ENCODE results near the gene CFAP73. TPM values are rescaled to one million over a fixed set of nuclear protein-coding genes. Genes with fewer than 3 reads are reported as not detected.
"Not testable (repeated sequence)": the region's sequence is repeated elsewhere in the genome, so short reads cannot be mapped to it uniquely, and the experiment has no call there.

The CFAP73 gene
- total RNA-seq, 6 experiments from 2014 or later = 0.15 TPM; not detected in 5

DNA sequence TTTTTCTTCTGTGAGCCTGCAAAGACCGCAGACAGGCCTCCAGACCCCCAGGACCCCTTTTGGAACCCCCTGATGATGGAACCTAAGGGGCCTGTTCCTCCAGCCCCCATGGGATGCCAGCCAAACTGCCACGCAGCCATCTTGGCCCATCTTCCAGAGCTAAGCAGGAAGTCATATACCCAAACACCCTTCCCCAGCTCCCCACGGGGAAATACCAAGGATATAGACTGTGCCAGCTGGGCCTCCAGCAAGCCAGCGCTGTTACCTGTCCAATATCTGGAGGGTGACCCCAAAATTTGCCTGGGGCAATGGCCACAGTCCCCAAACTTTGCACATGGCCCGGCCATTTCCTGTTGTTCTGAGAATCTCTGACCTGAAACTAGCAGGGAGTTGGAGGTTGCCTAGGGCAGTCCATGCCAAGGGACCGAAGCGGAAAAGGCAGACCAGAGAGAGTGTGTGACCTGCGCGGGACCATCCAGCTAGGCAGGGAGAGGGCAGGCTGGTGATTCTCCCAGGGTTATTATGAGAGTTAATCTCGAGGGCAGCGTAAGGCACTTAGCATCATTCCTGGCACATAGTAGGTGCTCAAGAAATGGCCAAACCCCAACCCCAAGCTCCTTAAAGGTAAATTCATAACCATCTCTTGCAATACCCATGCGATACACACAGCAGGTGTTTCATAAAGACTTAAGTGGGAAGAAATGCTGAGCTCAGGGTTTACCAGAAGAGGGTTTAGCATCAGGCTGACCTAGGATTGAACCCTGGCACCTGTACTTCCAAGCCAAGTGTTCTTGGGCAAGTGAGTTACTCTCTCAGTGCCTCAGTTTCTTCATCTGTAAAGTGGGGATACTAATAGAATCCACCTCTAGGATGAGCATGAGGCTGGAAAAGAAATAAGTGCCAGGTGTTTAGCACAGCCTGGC is 11.4 kb upstream of the CFAP73 start:
- DNase-seq = peak in 1 of 3 donors; percentile 31

DNA sequence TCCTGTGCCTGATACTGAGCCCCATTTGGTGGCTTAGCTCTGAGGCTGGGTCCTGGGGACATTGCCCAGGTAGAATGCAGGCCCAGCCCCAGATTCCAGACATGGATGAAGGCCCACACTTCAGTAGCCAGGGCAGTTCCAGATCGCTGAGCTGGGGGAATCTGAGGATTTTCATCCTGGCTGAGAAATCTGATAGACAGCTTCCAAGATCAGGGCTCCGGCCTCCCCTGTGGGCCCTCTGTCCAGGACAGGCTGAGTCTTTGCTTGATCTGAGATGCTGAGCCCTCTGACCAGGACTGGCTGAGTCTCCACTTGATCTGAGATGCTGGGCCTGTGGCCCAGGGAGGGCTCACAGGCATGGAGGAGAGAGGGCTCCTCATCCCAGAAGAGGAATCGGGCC is 10.7 kb upstream of the CFAP73 start:
- no peak for TF ChIP-seq POLR2A (IDR thresholded peaks at IDR 0.05)
- TF ChIP-seq, protein P1, sequence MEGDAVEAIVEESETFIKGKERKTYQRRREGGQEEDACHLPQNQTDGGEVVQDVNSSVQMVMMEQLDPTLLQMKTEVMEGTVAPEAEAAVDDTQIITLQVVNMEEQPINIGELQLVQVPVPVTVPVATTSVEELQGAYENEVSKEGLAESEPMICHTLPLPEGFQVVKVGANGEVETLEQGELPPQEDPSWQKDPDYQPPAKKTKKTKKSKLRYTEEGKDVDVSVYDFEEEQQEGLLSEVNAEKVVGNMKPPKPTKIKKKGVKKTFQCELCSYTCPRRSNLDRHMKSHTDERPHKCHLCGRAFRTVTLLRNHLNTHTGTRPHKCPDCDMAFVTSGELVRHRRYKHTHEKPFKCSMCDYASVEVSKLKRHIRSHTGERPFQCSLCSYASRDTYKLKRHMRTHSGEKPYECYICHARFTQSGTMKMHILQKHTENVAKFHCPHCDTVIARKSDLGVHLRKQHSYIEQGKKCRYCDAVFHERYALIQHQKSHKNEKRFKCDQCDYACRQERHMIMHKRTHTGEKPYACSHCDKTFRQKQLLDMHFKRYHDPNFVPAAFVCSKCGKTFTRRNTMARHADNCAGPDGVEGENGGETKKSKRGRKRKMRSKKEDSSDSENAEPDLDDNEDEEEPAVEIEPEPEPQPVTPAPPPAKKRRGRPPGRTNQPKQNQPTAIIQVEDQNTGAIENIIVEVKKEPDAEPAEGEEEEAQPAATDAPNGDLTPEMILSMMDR (IDR thresholded peaks at IDR 0.05) = no peak
- H3K27me3 ChIP-seq = no peaks in the 10 kb centered on the region
- DNase-seq = no peak
- WGBS (ENCODE audit: insufficient coverage, low coverage, low lambda C conversion rate, missing lambda C conversion rate) = no CpG with 5 or more reads among the region's 3 CpGs
- no peak for ATAC-seq
- H3K4me1 ChIP-seq = no peaks in the 10 kb centered on the region
- intact Hi-C loops (cut with DNase I) = no loop called here
- no peaks in the 10 kb centered on the region for H3K36me3 ChIP-seq
- H3K9me3 ChIP-seq = no peaks in the 10 kb centered on the region
- no peak overlapping the region for H3K27ac ChIP-seq
- H3K4me3 ChIP-seq = no peak overlapping the region

More for the DNA sequence above, 11.4 kb upstream of the CFAP73 start:
- Histone ChIP-seq H3K4me1 (no peaks in the 10 kb centered on the region), H3K27ac (no peak overlapping the region), H3K36me3 (no peaks in the 10 kb centered on the region), H3K27me3 (no peaks in the 10 kb centered on the region), H3K9me3 (no peaks in the 10 kb centered on the region), H3K4me3 (no peak overlapping the region)
- 43% methylated on average over 4 of the region's 12 CpGs for WGBS (ENCODE audit: insufficient coverage, low coverage, low lambda C conversion rate, missing lambda C conversion rate)
- ATAC-seq = no peak
- TF ChIP-seq, protein P1 (IDR thresholded peaks at IDR 0.05) = no peak
- no peak for TF ChIP-seq POLR2A (IDR thresholded peaks at IDR 0.05)
- intact Hi-C loops (cut with DNase I) = no loop called here

DNA sequence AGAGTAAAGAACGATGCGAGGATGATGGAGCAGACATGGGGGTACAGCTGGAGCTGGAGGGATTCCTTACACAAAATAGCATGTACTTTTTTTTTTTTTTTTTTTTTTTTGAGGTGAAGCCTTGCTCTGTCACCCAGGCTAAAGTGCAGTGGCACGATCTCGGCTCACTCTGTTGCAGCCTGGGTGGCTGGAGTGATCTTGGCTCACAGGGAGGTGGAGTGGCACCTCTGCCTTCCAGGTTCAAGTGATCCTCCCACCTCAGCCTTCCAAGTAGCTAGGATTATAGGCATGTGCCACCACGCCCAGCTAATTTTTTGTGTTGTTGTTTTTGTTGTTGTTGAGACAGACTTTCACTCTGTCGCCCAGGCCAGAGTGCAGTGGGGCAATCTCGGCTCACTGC is 8.8 kb upstream of the CFAP73 start:
- WGBS (ENCODE audit: insufficient coverage, low coverage, low lambda C conversion rate, missing lambda C conversion rate) = 65% methylated on average over 6 of the region's 7 CpGs
- Histone ChIP-seq H3K4me1 (no peaks in the 10 kb centered on the region), H3K27ac (no peak overlapping the region), H3K36me3 (no peaks in the 10 kb centered on the region), H3K9me3 (no peaks in the 10 kb centered on the region), H3K27me3 (no peaks in the 10 kb centered on the region), H3K4me3 (no peak overlapping the region)
- ATAC-seq (no peak), DNase-seq (no peak)
- TF ChIP-seq, protein P1 (IDR thresholded peaks at IDR 0.05) = no peak
- TF ChIP-seq POLR2A (IDR thresholded peaks at IDR 0.05) = no peak
- intact Hi-C loops (cut with DNase I) = no loop called here

DNA sequence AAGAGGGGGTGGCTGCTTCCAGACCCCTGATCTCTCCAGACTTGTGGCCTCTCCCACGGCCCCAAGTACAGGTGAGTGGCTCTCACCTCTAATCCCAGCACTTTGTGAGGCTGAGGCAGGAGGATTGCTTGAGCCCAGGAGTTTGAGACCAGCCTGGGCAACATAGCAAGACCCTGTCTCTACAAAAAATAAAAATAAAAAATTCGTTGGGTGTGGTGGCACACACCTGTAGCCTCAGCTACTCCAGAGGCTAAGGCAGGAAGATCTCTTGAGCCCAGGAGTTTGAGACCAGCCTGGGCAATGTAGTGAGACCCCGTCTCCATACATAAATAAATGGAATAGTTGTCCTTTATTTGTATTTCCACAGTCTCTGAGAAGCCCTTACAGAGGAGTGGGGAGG is 7.8 kb upstream of the CFAP73 start:
- WGBS (ENCODE audit: insufficient coverage, low coverage, low lambda C conversion rate, missing lambda C conversion rate) = 61% methylated on average over 3 of the region's 3 CpGs
- H3K4me3 ChIP-seq; H3K27me3 ChIP-seq; H3K4me1 ChIP-seq; DNase-seq; H3K36me3 ChIP-seq; intact Hi-C loops (cut with DNase I); H3K9me3 ChIP-seq; ATAC-seq; H3K27ac ChIP-seq: not testable (repeated sequence)

DNA sequence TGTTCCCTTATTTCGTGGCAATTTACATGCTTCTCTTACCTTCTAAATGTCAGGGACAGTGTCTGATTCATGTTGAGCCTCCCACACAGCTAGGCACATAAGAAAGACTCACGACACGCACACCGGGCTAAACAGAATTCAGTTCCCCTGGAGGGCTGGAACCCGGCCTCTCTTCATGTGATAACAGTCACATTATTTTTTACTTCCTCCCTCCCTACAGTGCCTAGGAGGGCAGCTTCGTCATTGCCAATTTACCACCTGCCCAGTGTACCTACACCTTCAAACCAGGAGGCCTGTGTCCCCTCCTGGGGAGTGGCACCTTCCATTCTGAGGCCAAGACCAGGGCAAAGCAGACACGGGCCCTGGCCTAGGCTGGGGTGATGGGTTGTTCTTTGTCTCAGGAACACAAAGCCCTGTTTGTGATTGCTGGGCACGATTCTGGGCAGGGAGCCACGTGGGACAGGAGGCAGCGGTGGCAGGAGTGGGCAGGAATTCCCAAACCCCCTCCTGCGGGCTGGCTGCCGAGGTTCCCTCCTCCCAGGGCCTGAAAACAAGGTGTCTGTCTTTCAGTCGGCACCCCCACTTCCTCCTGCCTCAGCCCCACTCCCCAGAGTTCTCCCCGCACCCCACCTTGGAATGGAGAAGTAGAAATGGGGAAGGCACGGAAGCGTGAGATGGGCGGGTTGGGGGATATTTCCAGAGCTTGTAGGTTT is 7.2 kb upstream of the CFAP73 start:
- intact Hi-C loops (cut with DNase I) = no loop called here
- DNase-seq = peak in 2 of 3 donors; percentile 52 to 61
- H3K4me1 ChIP-seq = no peaks in the 10 kb centered on the region
- 44% methylated on average over 5 of the region's 17 CpGs for WGBS (ENCODE audit: insufficient coverage, low coverage, low lambda C conversion rate, missing lambda C conversion rate)
- no peaks in the 10 kb centered on the region for H3K9me3 ChIP-seq
- ATAC-seq = peak; percentile 48 to 71 (median 64)
- H3K36me3 ChIP-seq = no peaks in the 10 kb centered on the region
- no peak for TF ChIP-seq POLR2A (IDR thresholded peaks at IDR 0.05)
- TF ChIP-seq, protein P1 (IDR thresholded peaks at IDR 0.05) = no peak
- H3K27me3 ChIP-seq = no peaks in the 10 kb centered on the region
- no peak overlapping the region for H3K4me3 ChIP-seq
- H3K27ac ChIP-seq = no peak overlapping the region

All from right lobe of liver (tissue), 6 donors.